Stimulated activated CD8-positive, alpha-beta memory T cell treated with anti-CD3 and anti-CD28 coated beads, Interleukin-7, amount 100 ng/mL, for 1 hour (primary cell): ENCODE results near the gene HYLS1.
"Not testable (repeated sequence)": the region's sequence is repeated elsewhere in the genome, so short reads cannot be mapped to it uniquely, and the experiment has no call there.

Experiments used
- DNase-seq, 2 donors: peaks; one replicate each; pipeline ENCODE4 v3.0.0-alpha.2; 2020; ENCODE audit warnings: low read depth in 2 of 2

The HYLS1 gene

GRCh38 chr11:125887373-125888324, at the start of gene HYLS1:
Gene HYLS1, plus strand, starts transcription at chr11:125887668. Its CDS starts 11,701 bp downstream, at chr11:125899369.
- DNase-seq: peak; percentile 90 to 91

GRCh38 chr11:125842321-125842948, 45.0 kb upstream of the HYLS1 start:
- DNase-seq: no peak

- DNase-seq: no peak
These were observed 41.3 kb upstream of the HYLS1 start for GRCh38 chr11:125846188-125846587.

GRCh38 chr11:125857670-125858069, 29.8 kb upstream of the HYLS1 start:
- not testable (repeated sequence) for DNase-seq

- not testable (repeated sequence) for DNase-seq
These were observed 24.7 kb upstream of the HYLS1 start for GRCh38 chr11:125862786-125863185.

GRCh38 chr11:125865354-125865753, 22.1 kb upstream of the HYLS1 start:
- not testable (repeated sequence) for DNase-seq

GRCh38 chr11:125869521-125869920, 17.9 kb upstream of the HYLS1 start:
- DNase-seq: no peak

- no peak for DNase-seq
These were observed 15.9 kb upstream of the HYLS1 start for GRCh38 chr11:125871391-125872137.

- no peak for DNase-seq
These were observed 15.4 kb upstream of the HYLS1 start for GRCh38 chr11:125872138-125872491.

GRCh38 chr11:125873881-125874555, 13.4 kb upstream of the HYLS1 start:
- no peak for DNase-seq

- no peak for DNase-seq
These were observed 12.8 kb upstream of the HYLS1 start for GRCh38 chr11:125874556-125875124.

- DNase-seq: no peak
These were observed 6.2 kb upstream of the HYLS1 start for GRCh38 chr11:125881291-125881690.

GRCh38 chr11:125883375-125883774, 4.1 kb upstream of the HYLS1 start:
- no peak for DNase-seq

- DNase-seq: no peak
These were observed 483 bp upstream of the HYLS1 start for GRCh38 chr11:125886997-125887372.

GRCh38 chr11:125890447-125891100, 3.1 kb downstream of the HYLS1 start:
- no peak for DNase-seq

GRCh38 chr11:125892071-125892470, 4.6 kb downstream of the HYLS1 start:
- DNase-seq: no peak

GRCh38 chr11:125892994-125893393, 5.5 kb downstream of the HYLS1 start:
- no peak for DNase-seq

- no peak for DNase-seq
These were observed 14.4 kb downstream of the HYLS1 start for GRCh38 chr11:125901872-125902271.

GRCh38 chr11:125902277-125902926, 14.9 kb downstream of the HYLS1 start:
- no peak for DNase-seq
